GM12873 (cell line): ENCODE measurements around the gene TTBK2.

ENCODE experiments used
- CTCF ChIP-seq: IDR thresholded peaks from 2 replicates; pipeline ENCODE4 v1.5.1; 2012; ENCODE audit warnings: low read depth, mild to moderate bottlenecking, moderate library complexity, low read length, control low read depth; ENCODE audit not compliant: insufficient read depth; ENCODE audit errors: missing control alignments

Gene TTBK2

GRCh38 chr15:42863572-42864239 is 56.9 kb downstream of the TTBK2 start:
- TF ChIP-seq CTCF, result no peak

GRCh38 chr15:42858999-42859789 is 61.4 kb downstream of the TTBK2 start:
- TF ChIP-seq CTCF, result no peak

DNA sequence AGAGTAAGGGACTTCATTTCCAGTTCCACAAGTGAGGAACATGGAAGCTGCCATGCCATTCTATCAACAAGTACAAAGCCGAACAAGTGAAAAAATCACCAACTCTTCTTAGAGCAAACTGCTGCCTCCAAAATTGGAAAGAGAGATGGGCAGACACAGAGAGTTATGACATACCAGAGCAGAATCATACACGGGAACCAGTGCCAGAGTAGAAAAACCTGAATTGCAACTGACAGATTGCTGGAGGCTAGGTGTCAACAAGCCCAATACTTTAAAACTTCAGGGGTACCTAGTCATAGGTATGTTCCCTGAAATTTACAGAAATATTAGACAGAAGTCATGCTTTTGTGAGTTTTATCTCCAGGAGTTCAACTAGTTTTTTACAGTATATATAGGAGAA is 62.0 kb downstream of the TTBK2 start:
- TF ChIP-seq CTCF, result no peak

- no peak for TF ChIP-seq CTCF
Observed at GRCh38 chr15:42854576-42854975, 66.0 kb downstream of the TTBK2 start.

DNA sequence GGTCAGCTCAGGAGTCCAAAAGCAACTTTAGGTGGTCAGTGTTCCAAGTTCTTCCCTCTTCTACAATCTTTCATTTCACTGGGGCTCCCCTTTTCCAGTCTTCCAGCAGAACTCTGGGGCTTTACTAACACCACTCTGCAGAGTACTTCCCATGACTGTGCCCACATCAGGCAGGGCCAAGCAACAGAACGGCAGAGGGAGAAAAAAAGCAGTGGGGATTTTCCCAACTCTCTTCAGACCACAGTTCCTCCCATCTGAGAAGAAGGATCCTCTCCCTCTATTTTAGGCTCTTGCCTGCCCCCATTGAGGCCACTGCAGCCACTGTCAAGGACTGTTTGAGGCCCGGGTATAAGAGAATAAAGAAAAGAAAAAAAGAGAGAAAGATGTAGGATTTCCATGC is 70.7 kb downstream of the TTBK2 start:
- TF ChIP-seq CTCF, result no peak

DNA sequence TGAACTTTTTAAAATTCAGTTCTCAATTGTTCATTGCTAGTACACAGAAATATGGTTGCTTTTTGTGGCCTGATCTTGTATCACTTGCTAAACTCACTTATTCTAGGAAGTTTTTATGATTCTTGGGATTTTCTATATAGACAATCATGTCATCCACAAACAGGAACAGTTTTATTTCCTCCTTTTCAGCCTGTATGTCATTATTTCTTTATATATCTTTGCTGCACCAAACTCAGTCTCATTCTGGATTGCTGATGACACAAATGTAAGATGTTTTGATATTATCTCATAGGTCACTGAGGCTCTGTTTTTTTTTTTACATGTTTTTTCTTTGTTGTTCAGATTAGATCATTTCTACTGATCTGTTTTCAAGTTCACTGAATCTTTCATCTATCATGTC is 71.7 kb downstream of the TTBK2 start:
- no peak for TF ChIP-seq CTCF

DNA sequence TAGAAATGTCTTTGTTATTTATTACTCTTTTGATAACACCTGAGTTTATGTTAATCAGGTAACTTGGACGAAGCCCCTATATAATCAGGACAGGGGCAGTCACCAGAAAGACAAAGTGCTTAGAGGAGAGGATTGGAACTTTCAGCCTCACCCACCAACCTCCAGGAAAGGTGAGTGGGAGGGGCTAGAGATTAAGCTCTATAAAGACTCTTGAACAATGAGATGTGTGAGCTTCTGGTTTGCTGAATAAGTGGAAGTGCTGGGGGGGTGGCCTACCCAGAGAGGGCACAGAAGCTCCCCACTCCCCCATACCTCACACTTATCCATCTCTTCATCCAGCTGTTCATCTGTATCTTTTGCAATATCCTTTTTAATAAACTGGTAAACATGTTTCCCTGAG is 73.9 kb downstream of the TTBK2 start:
- no peak for TF ChIP-seq CTCF
